HEK293 (cell line): ENCODE results near the gene RHOV.

Source experiments
- SP2 ChIP-seq: fragments of 450-650 bp; formaldehyde crosslinking; IDR thresholded peaks from 2 replicates; pipeline ENCODE4 v1.5.1; 2016; ENCODE audit warnings: missing biosample characterization, missing genetic modification characterization
- ZBTB20 ChIP-seq: fragments of 450-650 bp; formaldehyde crosslinking; IDR thresholded peaks from 2 replicates; pipeline ENCODE4 v1.5.1; 2016; ENCODE audit warnings: missing biosample characterization, missing genetic modification characterization
- ZBTB21 ChIP-seq: fragments of 450-650 bp; formaldehyde crosslinking; IDR thresholded peaks from 2 replicates; pipeline ENCODE4 v1.5.1; 2017; ENCODE audit warnings: missing biosample characterization, missing genetic modification characterization
- ZBTB7A ChIP-seq: fragments of 450-650 bp; formaldehyde crosslinking; IDR thresholded peaks from 2 replicates; pipeline ENCODE4 v1.5.1; 2016; ENCODE audit warnings: low read depth, missing biosample characterization, missing genetic modification characterization
- ZIC2 ChIP-seq: fragments of 450-650 bp; formaldehyde crosslinking; IDR thresholded peaks from 2 replicates; pipeline ENCODE4 v1.5.1; 2016; ENCODE audit warnings: missing biosample characterization, missing genetic modification characterization
- ZNF423 ChIP-seq: fragments of 450-650 bp; formaldehyde crosslinking; IDR thresholded peaks from 2 replicates; pipeline ENCODE4 v1.5.1; 2016; ENCODE audit warnings: missing biosample characterization, missing genetic modification characterization
- ZNF530 ChIP-seq: fragments of 450-650 bp; formaldehyde crosslinking; IDR thresholded peaks from 2 replicates; pipeline ENCODE4 v1.5.1; 2016; ENCODE audit warnings: low read depth, missing biosample characterization, missing genetic modification characterization
- ZSCAN16 ChIP-seq: fragments of 450-650 bp; formaldehyde crosslinking; IDR thresholded peaks from 2 replicates; pipeline ENCODE4 v1.5.1; 2016; ENCODE audit warnings: missing biosample characterization, missing genetic modification characterization
- TF ChIP-seq, protein P1 (sequence below): fragments of 450-650 bp; formaldehyde crosslinking; IDR thresholded peaks from 2 replicates; pipeline ENCODE4 v1.5.1; 2016; ENCODE audit warnings: missing biosample characterization, missing genetic modification characterization
- TF ChIP-seq, protein P2 (sequence below): fragments of 450-650 bp; formaldehyde crosslinking; IDR thresholded peaks from 2 replicates; pipeline ENCODE4 v1.5.1; 2016; ENCODE audit warnings: missing biosample characterization, missing genetic modification characterization

DNA sequence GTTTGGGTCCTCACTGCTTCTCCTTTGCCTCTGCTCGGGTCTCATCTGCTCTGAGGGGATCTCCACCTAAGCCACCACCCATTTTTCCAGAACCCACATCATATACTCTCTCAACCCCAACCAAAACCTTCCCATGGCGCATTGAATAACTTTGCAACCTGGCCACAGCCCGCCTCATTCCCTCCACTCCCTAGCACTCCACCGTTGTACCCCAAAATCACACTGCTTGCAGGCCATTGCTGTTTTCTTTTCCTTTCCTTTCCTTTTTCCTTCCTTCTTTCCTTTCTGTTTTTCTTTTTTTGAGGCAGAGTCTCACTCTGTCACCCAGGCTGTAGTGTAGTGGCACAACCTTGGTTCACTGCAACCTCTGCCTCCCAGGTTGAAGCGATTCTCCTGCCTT is 17.1 kb upstream of the RHOV start:
- TF ChIP-seq, protein P1, sequence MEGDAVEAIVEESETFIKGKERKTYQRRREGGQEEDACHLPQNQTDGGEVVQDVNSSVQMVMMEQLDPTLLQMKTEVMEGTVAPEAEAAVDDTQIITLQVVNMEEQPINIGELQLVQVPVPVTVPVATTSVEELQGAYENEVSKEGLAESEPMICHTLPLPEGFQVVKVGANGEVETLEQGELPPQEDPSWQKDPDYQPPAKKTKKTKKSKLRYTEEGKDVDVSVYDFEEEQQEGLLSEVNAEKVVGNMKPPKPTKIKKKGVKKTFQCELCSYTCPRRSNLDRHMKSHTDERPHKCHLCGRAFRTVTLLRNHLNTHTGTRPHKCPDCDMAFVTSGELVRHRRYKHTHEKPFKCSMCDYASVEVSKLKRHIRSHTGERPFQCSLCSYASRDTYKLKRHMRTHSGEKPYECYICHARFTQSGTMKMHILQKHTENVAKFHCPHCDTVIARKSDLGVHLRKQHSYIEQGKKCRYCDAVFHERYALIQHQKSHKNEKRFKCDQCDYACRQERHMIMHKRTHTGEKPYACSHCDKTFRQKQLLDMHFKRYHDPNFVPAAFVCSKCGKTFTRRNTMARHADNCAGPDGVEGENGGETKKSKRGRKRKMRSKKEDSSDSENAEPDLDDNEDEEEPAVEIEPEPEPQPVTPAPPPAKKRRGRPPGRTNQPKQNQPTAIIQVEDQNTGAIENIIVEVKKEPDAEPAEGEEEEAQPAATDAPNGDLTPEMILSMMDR (tag by site-specific recombination), result no peak
- TF ChIP-seq ZSCAN16, result no peak
- TF ChIP-seq ZBTB20, result no peak
- no peak for TF ChIP-seq ZBTB21 (tag by site-specific recombination)
- TF ChIP-seq, protein P2, sequence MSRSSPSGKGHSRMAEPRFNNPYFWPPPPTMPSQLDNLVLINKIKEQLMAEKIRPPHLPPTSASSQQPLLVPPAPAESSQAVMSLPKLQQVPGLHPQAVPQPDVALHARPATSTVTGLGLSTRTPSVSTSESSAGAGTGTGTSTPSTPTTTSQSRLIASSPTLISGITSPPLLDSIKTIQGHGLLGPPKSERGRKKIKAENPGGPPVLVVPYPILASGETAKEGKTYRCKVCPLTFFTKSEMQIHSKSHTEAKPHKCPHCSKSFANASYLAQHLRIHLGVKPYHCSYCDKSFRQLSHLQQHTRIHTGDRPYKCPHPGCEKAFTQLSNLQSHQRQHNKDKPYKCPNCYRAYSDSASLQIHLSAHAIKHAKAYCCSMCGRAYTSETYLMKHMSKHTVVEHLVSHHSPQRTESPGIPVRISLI (tag by site-specific recombination), result no peak
- no peak for TF ChIP-seq SP2 (tag by site-specific recombination)
- TF ChIP-seq ZIC2 (tag by site-specific recombination), result no peak
- TF ChIP-seq ZNF530 (tag by site-specific recombination), result no peak
- no peak for TF ChIP-seq ZBTB7A (tag by site-specific recombination)
- TF ChIP-seq ZNF423 (tag by site-specific recombination), result no peak
